Upper lobe of right lung (tissue), 1 donor: ENCODE results near the gene TFDP2. TPM values are rescaled to one million over a fixed set of nuclear protein-coding genes. Genes with fewer than 3 reads are reported as not detected.
"Not testable (repeated sequence)": the region's sequence is repeated elsewhere in the genome, so short reads cannot be mapped to it uniquely, and the experiment has no call there.

Experiments used
- ATAC-seq: fragments of 200-7000 bp; cut with Tn5 transposase; one replicate; pipeline ENCODE4 v1.9.1; 2020; ENCODE audit warnings: mild to moderate bottlenecking, moderate library complexity
- DNase-seq: peaks from one replicate; pipeline ENCODE4 v3.0.0-alpha.2; 2020
- H3K27ac ChIP-seq: fragments of 200-600 bp; one replicate; pipeline ENCODE4 v1.8.0; 2022
- H3K27me3 ChIP-seq: fragments of 200-600 bp; one replicate; pipeline ENCODE4 v1.8.0; 2022; ENCODE audit warnings: mild to moderate bottlenecking
- H3K36me3 ChIP-seq: fragments of 200-600 bp; one replicate; pipeline ENCODE4 v1.8.0; 2022
- H3K4me1 ChIP-seq: fragments of 200-600 bp; one replicate; pipeline ENCODE4 v1.8.0; 2022
- H3K4me3 ChIP-seq: fragments of 200-600 bp; one replicate; pipeline ENCODE4 v1.8.0; 2022; ENCODE audit warnings: mild to moderate bottlenecking
- H3K9me3 ChIP-seq: fragments of 200-600 bp; one replicate; pipeline ENCODE4 v1.8.0; 2022
- CTCF ChIP-seq: fragments of 200-600 bp; IDR thresholded peaks from one replicate; pipeline ENCODE4 v1.8.0; 2022; ENCODE audit warnings: antibody characterized with exemption
- intact Hi-C: fragments of 100-400 bp; cut with DNase I; formaldehyde crosslinking; loops from one replicate; pipeline ENCODE4 v1.11.0; 2022
- total RNA-seq: library from RNA; stranded (reverse); fragmentation: NEBNext Ultra II Directional; extraction: Animal tissue kit (Norgen Biotek cat#: 25700); gene quantifications from one replicate; pipeline ENCODE4 v1.2.1, GENCODE V29; 2021
- donor health status: DM: no; HTN: yes; CAD: no; lungs with severe emphysema.

TFDP2 gene
- total RNA-seq, 1 donor from 2014 or later = 26.7 TPM

- Histone ChIP-seq H3K27me3 (no peaks in the 10 kb centered on the region), H3K4me1 (no peaks in the 10 kb centered on the region), H3K4me3 (no peak overlapping the region), H3K9me3 (no peaks in the 10 kb centered on the region), H3K27ac (no peak overlapping the region), H3K36me3 (no peaks in the 10 kb centered on the region)
- no peak for DNase-seq
- TF ChIP-seq CTCF = no peak
- intact Hi-C loops = no loop called here
- no peak for ATAC-seq
These were observed 43.4 kb downstream of the TFDP2 start for GRCh38 chr3:142105991-142106390.

DNA sequence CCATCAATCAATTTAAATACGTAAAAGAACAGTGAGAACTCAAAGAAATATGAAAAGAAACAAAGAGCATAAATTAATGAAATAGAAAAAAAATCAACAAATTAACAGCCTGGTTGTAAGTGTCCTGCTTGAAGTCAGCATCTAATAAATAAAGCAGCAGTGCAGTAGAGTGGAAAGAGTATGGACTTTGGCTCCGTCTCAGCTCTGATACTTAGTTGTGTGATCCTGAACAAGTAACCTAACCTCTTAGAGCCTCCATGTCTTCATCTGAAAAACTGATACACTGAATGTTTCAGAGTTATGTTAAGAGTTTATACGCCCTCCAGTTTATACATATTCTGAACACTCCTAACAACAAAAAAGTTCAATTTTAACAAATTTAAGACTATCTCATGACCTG, 44.6 kb downstream of the TFDP2 start:
- intact Hi-C loops = no loop called here
- ATAC-seq (no peak), DNase-seq (no peak)
- no peaks in the 10 kb centered on the region for H3K27me3 ChIP-seq
- no peaks in the 10 kb centered on the region for H3K4me1 ChIP-seq
- H3K9me3 ChIP-seq = no peaks in the 10 kb centered on the region
- no peak overlapping the region for H3K4me3 ChIP-seq
- TF ChIP-seq CTCF = no peak
- no peaks in the 10 kb centered on the region for H3K36me3 ChIP-seq
- no peak overlapping the region for H3K27ac ChIP-seq

GRCh38 chr3:142098964-142099363, 50.4 kb downstream of the TFDP2 start:
- H3K27me3 ChIP-seq = no peaks in the 10 kb centered on the region
- no peak overlapping the region for H3K4me3 ChIP-seq
- no peaks in the 10 kb centered on the region for H3K36me3 ChIP-seq
- ATAC-seq (no peak), DNase-seq (no peak)
- H3K9me3 ChIP-seq = no peaks in the 10 kb centered on the region
- H3K4me1 ChIP-seq = no peaks in the 10 kb centered on the region
- intact Hi-C loops = no loop called here
- TF ChIP-seq CTCF = no peak
- H3K27ac ChIP-seq = no peak overlapping the region

- Histone ChIP-seq H3K27me3 (no peaks in the 10 kb centered on the region), H3K4me1 (no peaks in the 10 kb centered on the region), H3K36me3 (no peaks in the 10 kb centered on the region), H3K4me3 (no peak overlapping the region), H3K9me3 (no peaks in the 10 kb centered on the region), H3K27ac (no peak overlapping the region)
- DNase-seq (no peak), ATAC-seq (no peak)
- TF ChIP-seq CTCF = no peak
- intact Hi-C loops = no loop called here
These were observed 52.1 kb downstream of the TFDP2 start for GRCh38 chr3:142097099-142097843.

- no peaks in the 10 kb centered on the region for H3K27me3 ChIP-seq
- no peaks in the 10 kb centered on the region for H3K4me1 ChIP-seq
- ATAC-seq (no peak), DNase-seq (no peak)
- intact Hi-C loops = no loop called here
- TF ChIP-seq CTCF = no peak
- no peaks in the 10 kb centered on the region for H3K9me3 ChIP-seq
- no peak overlapping the region for H3K4me3 ChIP-seq
- H3K27ac ChIP-seq = no peak overlapping the region
- H3K36me3 ChIP-seq = no peaks in the 10 kb centered on the region
These were observed 53.5 kb downstream of the TFDP2 start for GRCh38 chr3:142095841-142096240.

- intact Hi-C loops, ATAC-seq, H3K4me1 ChIP-seq, H3K27ac ChIP-seq, H3K4me3 ChIP-seq, H3K36me3 ChIP-seq, H3K27me3 ChIP-seq, DNase-seq, H3K9me3 ChIP-seq: not testable (repeated sequence)
These were observed 60.4 kb downstream of the TFDP2 start for GRCh38 chr3:142088925-142089324.
